GM18499 (cell line): ENCODE data around the gene CPEB2.

Experiments used
- ATAC-seq: cut with Tn5 transposase; IDR thresholded peaks from one replicate; pipeline ENCODE4 v1.9.1; 2021; ENCODE audit warnings: moderate number of reproducible peaks; ENCODE audit not compliant: insufficient read depth, unreplicated experiment

Gene CPEB2

DNA sequence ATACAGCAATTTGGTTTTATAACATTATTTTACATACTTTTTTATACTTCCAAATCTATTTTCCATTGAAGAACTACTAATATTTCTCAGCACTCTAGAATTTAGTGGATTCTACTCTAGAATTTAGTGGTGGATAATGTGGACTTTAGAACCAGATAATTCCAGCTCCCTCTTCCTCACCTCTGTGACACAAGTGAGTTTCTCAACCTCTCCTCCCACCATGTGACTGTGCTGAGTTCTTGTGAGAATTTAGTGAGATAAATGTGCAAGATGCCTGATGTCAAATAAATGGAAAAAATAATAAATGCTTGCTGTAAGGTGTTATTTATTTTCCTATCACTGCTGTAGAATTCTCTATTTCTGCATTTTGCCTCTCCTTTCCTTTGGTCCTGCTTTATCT, 107.3 kb downstream of the CPEB2 start:
- no peak for ATAC-seq

DNA sequence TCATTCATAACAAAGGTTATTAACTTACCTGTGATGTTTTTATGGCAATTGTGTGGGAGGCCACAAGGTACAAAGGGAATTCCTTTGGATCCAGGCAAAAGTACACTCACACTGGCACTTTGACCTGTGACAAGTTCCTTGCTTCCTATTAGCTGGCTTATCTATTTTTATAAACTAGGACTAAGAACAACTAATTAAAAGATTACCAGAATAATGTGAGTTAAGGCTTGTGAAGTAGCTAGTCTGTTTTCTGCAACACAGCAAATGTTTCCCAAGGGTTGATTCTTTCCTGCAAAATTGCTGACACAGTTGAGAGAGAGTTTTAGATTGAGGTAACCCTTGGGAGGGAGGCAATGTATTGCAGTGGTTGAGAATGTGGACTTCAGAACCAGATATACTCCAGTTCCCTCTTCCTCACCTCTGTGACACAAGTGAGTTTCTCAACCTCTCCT, 107.9 kb downstream of the CPEB2 start:
- no peak for ATAC-seq

DNA sequence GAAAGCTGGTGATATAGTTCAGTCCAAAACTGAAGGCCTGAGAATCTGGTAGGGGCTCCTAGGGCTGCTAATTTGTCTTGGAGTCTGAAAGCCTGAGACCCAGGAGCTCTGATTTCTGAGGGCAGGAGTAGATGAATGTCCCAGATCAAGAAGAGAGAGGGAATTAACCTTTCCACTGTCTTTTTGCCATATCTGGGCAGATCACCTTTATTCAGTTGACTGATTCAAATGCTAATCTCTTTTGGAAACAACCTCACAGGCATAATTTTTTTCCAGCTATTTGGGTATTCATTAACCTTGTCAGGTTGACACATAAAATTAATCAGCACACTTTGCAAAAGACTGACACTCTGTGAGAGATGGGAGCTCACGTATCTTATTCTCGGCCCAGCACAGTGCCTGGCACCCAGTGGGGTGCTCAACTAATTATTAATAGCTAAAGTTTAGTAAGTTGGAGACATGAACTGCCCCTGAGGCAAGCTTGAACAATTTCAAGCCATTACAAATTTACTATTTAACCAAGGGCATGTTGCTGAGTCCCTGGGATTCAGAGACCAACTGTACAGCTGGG, 114.3 kb downstream of the CPEB2 start:
- no peak for ATAC-seq

DNA sequence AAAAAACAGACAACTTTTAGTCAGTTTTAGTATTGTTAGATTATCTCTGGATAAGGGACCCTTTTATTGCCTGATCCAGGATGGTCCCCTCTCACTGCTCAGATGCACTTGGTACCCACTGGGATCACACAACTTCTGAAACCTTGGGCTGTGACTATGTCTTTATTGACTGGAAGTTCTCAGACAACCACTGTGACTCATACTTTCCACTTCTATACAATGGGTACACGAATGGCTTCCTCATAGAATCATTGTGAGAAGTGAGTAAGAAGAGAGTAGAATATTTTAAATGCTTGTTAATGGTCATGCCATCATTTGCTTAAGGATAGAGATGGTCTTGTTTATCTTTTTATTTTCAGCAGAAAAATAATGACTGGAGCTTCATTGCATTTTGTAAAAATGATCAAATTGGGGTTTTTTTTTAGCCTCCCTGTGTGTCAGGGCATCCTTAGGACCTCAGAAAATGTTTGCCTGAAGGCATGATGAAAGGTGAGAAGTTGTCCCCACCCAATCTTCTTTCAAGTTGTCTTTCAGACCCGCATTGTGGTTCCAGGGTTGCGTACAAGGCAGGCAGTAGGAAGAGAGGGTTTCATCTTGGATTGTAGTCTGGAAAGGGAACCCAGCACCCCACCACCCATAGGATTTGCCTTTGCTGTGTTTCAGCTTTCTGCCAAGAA, 115.1 kb downstream of the CPEB2 start:
- ATAC-seq = no peak

DNA sequence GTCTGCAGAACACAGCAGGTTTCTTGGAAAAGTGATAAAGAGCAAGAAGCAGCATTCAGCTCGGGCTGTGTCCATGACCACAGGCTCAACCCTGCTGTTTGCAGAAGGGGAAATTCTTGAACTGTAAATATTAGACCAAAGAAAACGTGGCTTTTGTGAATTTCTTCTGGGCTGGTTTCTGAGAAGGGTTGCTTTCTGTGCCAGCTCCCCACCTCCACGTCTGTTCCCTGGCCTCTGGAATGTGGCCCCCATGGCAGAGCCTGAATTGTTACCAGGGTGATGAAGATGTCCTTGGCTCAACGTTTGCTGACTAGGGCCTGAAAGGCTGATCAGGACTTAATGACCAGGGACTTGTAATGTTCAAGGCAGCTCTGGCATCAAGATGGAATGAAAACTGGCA, 116.0 kb downstream of the CPEB2 start:
- no peak for ATAC-seq
